ENCODE measurements around the gene SURF6.
"Not testable (repeated sequence)": the region's sequence is repeated elsewhere in the genome, so short reads cannot be mapped to it uniquely, and the experiment has no call there.

The SURF6 gene

DNA sequence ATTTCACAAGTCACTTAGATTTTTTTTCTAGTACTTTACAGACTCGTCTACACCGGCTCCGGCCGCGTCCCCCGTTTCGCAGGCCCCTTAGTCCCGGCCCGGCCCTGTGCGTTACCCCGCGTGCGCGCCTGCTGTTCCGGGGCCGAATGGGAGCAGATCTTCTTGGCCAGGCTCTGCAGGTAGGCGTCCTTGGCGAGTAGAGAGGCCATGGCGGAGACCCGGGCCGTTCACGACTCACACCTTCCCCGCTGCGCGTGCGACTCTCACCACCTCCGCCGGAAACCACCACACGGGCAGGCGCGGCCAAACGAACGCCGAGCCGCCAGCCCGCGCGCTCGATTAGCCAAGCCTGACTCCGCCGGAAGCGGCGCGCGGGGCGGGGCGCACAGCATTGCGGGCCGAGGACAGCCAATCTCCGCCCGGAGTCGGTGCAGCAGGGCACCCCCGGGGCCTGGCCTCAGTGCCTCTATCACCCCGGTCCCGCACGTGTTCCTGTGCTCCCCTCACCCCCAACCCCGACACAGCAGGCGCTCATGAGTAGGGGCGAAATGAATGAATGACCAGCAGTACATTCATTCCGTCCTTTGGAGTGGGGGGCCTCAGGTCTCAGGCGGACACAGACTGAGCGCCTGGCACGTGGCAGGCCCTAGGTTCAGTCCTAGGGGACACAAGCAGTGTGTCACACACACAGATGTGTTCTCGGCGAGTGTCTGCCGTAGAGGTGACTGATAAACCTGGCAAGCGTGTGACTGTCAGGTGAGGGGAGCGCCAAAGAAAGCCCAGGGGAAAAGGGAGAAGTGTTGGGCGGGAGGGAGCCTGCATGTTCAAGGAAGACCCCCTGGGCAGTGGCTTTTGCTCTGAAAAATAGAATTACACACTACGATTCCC, at the start of gene SURF6:
TSS of gene SURF6 (minus strand) at position 265 of the 888 bp plus-strand sequence. CDS start at position 209, 56 bp downstream.
- no peak for FAIRE-seq

- no peak for FAIRE-seq
Measured at GRCh38 chr9:133385452-133385851, 49.5 kb upstream of the SURF6 start.

- FAIRE-seq, result no peak
Measured at GRCh38 chr9:133384736-133385321, 48.8 kb upstream of the SURF6 start.

GRCh38 chr9:133383438-133383837, 47.5 kb upstream of the SURF6 start:
- no peak for FAIRE-seq

- FAIRE-seq, result no peak
Measured at GRCh38 chr9:133382507-133383141, 46.6 kb upstream of the SURF6 start.

DNA sequence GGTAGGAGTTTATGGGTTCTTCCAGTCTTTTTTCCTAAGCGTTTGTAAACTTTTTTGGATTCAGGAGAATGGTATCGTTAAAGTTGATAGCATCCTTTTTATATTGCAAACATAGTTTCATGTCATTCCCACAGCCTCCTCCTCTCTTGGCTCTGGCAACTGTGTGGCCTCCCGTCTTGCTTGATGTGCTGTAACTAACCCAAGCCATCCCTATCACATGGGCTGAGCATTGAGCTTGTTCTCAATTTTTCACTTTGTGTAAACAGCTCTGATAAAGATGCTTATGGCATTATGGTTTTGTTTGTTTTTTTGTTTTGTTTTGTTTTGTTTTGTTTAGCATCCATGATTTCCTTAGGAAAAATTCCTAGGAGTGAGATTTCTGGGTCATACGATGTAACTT, 44.7 kb upstream of the SURF6 start:
- FAIRE-seq, result no peak

GRCh38 chr9:133379153-133380086, 43.4 kb upstream of the SURF6 start:
- FAIRE-seq, result no peak

- no peak for FAIRE-seq
Measured at GRCh38 chr9:133378408-133378962, 42.5 kb upstream of the SURF6 start.

DNA sequence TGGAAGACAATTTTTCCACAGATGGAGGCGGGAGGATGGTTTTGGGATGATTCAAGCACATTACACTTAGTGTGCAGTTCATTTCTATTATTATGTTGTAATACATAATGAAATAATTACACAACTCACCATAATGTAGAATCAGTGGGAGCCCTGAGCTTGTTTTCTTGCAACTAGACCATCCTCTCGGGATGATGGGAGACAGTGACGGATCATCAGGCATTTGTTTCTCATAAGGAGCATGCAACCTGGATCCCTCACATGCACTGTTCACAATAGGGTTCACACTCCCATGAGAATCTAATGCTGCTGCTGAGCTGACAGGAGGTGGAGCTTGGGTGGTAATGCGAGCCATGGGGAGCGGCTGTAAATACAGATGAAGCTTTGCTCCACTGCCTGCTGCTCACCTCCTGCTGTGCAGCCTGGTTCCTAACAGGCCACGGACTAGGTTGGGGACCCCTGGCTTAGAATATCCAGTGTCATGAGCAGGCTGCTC, 41.8 kb upstream of the SURF6 start:
- FAIRE-seq, result no peak

DNA sequence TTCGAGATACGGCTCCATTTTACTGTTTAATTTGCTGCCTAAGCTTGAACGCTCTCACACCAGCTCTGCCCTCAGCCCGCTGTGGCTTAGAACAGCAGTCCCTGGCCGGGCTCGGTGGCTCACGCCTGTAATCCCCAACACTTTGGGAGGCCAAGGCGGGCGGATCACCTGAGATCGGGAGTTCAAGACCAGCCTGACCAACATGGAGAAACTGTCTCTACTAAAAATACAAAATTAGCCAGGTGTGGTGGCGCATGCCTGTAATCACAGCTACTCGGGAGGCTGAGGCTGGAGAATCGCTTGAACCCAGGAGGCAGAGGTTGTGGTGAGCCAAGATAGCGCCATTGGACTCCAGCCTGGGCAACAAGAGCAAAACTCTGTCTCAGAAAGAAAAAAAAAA, 41.3 kb upstream of the SURF6 start:
- FAIRE-seq, result not testable (repeated sequence)

- no peak for FAIRE-seq
Measured at GRCh38 chr9:133375724-133376654, 40.0 kb upstream of the SURF6 start, which contains the start of the genes STKLD1 and SURF4. Gene STKLD1 (plus strand): TSS chr9:133376366. CDS start chr9:133376474, 108 bp downstream. Gene SURF4 (minus strand): TSS chr9:133376060. CDS start chr9:133375969, 91 bp downstream.

GRCh38 chr9:133375116-133375723, 39.2 kb upstream of the SURF6 start:
- FAIRE-seq, result no peak

DNA sequence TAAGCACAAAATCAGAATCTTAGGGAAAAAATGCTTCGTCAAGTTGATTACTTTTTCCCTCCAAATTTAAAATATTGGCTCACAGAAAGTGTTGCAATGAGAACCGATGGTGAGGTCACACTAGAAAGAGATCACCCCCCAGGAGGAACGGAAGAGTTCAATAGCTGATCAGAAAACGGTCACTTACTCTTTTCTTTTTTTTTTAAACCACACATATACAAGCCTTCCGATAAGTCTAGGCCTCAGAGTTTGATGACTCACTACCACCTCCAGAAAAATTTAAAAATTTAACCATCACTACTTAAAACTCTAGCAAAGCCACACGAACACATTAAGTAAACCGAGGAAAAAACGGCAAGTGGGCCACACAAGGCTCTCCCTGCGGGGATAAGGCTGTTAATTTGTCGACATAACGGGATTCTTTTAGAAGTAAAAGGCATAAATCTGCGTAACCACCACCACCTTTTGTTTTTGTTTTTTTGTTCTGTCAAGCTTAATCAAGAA, 38.7 kb upstream of the SURF6 start:
- no peak for FAIRE-seq

GRCh38 chr9:133372144-133372543, 36.2 kb upstream of the SURF6 start:
- no peak for FAIRE-seq

GRCh38 chr9:133371261-133371711, 35.3 kb upstream of the SURF6 start:
- no peak for FAIRE-seq

GRCh38 chr9:133370685-133371084, 34.7 kb upstream of the SURF6 start:
- FAIRE-seq, result no peak

GRCh38 chr9:133369933-133370332, 33.9 kb upstream of the SURF6 start:
- FAIRE-seq, result no peak

GRCh38 chr9:133369422-133369821, 33.4 kb upstream of the SURF6 start:
- FAIRE-seq, result no peak

DNA sequence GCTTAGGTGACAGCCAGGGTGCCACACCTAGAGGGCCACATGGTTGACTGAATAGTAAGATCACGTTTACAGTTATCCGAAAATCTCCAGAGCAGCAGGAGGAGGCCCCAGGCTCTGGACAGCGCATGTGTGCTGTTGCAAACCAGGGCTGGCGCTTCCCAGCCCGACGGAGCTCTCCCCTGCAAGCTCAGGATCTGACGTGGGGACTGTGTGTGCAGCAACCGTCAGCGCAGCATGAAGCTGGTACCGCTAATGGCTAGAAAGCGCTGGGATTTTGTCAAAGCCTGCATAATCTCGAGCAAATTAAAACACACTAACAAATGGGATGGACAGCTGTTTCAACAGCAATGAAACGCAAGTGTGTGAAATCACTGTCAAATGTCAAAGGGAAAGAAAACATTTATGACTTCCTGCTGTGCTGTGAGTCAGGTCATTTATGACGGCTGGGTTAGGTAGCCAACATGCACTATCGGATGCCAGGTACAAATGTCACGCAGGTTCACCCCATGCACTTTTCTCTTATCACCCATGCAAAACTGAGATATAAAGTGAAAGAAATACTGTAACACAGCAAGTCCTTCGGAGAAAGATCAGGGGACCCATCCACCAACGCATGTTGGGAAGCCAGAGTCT, 32.4 kb upstream of the SURF6 start:
- FAIRE-seq, result no peak

DNA sequence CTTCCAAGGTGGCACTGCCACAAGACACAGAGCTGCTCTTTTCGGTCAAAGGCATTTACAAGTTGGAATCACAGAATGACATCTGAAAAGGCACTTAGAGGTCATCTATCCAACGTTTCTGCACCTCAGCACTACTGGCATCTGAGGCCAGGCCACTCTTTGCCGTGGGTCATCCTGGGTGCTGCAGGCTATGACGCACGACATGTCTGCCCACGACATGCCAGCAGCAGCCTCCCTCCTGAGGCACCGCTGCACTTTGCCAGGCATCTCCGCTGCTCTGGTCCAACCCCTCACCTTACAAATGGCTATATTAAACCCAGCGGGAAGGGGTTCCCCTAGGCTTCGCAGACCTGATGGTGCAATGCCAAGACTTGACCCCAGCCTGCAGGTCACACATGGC, 31.8 kb upstream of the SURF6 start:
- no peak for FAIRE-seq
